Uterine smooth muscle cell (primary cell): ENCODE data around the gene C1QTNF6. TPM values are rescaled to one million over a fixed set of nuclear protein-coding genes. Genes with fewer than 3 reads are reported as not detected.

Experiments used
- total RNA-seq: library from RNA; depleted of rRNA; stranded (reverse); fragments of >200 nt; gene quantifications from 2 replicates; pipeline ENCODE4 v1.2.3, GENCODE V29; 2014

C1QTNF6 gene
- 2.7 and 4.0 TPM in 2 replicates for total RNA-seq

DNA sequence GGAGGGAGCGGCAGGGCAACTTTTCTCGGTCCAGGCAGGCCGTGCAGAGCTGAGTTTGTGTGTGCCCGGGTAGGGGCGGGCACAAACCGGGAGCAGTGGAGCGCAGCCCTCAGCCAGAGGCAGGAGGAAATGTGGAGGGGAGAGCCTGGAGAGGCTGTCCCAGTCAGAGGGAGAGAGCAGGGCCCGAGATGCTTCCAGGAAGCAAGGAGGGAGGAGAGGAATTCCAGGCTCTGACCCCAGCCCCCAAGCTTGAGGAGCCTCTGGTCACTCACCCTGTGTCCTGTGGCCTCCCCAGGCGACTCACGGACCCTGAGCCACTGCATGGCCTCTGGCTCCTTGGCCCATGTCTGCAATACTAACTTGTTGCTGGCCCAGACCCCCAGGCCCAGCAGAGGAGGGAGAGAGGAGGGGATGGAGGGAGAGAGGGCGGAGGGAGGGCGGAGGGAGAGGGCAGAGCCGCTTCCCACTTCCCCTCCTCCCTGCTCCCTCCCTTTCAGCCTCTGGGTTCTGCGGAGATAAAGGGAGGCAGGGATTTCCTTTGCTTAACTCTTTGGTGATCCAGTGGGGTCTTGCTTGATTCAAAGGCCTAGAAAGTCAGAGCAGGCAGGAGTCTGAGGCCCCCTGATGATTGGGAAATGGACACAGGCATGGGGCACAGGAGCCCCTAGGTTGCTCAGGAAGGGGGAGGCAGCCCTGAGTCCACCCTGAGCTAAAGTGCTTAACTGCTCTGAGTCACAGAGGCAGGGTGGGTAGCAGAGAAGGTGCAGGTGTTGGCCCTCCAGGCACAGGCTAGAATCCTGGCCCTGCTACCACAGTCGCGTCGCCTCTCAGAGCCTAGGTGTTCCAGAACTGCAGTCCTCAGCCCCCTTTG, at the start of gene C1QTNF6:
Gene C1QTNF6, minus strand, starts transcription at position 357 of the 871 bp plus-strand sequence. Its CDS starts 34 bp downstream, at position 323.

DNA sequence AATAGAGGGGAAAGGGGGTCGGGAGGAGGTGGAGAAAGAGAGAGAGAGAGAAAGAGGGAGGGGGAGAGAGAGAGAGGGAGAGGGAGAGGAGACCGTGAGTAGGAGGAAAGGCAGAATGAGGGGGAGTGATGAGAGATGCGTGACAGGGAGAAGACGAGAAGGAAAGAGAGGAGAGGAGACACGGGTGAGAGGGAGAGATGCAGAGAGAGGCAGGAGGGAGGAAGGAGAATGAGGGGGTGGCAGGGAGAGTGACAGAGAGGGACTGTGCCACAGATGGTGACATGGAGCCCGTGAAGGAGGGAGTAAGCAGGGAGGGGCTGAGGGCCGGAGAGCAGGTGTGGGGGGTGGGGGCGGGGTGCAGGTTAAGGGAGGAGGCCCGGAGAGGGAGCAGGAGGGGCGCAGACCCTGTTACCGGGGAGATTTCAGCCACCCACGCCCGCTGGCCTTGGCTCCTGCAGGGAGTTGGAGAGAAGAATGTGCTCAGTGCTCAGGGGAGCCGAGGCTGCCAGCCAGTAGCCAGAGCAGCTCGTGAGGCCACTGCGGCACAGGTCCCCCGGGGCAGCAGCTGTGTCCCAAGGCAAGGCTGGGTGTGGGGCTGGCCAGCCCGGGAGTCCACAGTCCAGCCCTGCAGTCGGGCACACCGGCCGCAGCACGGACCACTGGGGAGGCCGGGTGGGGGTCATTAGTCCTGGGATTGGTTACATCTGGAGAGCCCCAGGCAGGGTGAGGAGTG, 24.3 kb upstream of the C1QTNF6 start, which contains the start of gene SSTR3:
Gene SSTR3, minus strand, starts transcription at position 304 of the 733 bp plus-strand sequence. CDS start 4,674 bp downstream, outside the sequence.

Other genes starting within 250 kb of the C1QTNF6 start
- gene TST, start 168.8 kb downstream of the C1QTNF6 start, total RNA-seq = 31.9 and 38.6 TPM in 2 replicates
- gene MPST, start 168.5 kb downstream of the C1QTNF6 start, total RNA-seq = 47.5 and 62.5 TPM in 2 replicates
- gene KCTD17, start 136.5 kb downstream of the C1QTNF6 start, total RNA-seq = 30.5 and 40.8 TPM in 2 replicates
- not detected in 2 replicates for gene TMPRSS6, start 78.5 kb downstream of the C1QTNF6 start, total RNA-seq
- 0.11 and 0.25 TPM in 2 replicates for gene IL2RB, start 38.3 kb downstream of the C1QTNF6 start, total RNA-seq
- gene SSTR3, start 24.2 kb upstream of the C1QTNF6 start, total RNA-seq = 0.12 and 0.33 TPM in 2 replicates
- 4.0 and 7.7 TPM in 2 replicates for gene RAC2, start 56.0 kb upstream of the C1QTNF6 start, total RNA-seq
- gene CYTH4, start 94.3 kb upstream of the C1QTNF6 start, total RNA-seq = 0.12 and 0.33 TPM in 2 replicates
- 0.25 and 1.00 TPM in 2 replicates for gene ELFN2, start 239.2 kb upstream of the C1QTNF6 start, total RNA-seq